HG03097 (cell line): ENCODE data around the gene GRID1.
"Not testable (repeated sequence)": the region's sequence is repeated elsewhere in the genome, so short reads cannot be mapped to it uniquely, and the experiment has no call there.

ENCODE experiments used
- ATAC-seq: cut with Tn5 transposase; IDR thresholded peaks from one replicate; pipeline ENCODE4 v1.9.1; 2021; ENCODE audit not compliant: unreplicated experiment, low FRiP score

The GRID1 gene

DNA sequence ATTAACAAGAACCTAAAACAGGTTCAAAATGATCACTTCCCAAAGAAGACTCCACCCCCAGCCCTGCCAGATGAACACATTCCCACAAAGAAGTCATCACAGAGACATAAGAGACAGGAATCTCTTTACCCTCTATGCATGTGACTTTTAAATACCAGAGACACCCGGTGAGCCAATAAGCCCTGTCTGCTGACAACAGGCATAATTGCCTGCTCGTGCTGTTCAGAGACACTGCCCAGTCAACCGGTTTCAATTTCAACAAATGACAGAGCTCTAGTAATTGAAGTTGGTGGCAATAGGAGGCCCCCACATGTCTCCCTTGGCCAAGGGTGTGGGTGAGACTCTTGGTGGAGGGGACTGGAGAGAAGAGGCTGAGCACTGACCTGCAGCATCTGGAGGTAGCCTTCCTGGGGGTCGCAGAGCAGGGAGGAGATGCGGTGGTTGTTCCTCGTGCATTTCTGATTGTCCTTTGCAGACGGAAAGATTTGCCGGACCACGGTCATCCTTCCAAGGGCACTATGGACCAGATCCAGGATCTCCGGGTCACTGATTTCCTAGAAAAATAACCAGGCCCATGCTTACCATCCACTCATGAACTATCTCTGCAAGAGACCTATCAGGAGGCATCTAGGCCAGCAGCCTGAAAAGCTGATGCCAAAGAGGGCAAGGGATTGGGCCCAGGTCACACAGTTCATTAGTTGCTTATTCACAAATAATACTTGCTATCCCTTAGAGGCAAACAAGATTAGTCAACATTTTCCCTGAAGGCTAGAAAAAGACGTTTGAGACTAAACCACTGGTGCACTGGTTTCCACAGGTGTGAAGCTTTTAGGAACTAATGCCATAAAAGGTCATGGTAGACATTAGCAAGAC, 497.7 kb downstream of the GRID1 start:
- ATAC-seq: no peak

DNA sequence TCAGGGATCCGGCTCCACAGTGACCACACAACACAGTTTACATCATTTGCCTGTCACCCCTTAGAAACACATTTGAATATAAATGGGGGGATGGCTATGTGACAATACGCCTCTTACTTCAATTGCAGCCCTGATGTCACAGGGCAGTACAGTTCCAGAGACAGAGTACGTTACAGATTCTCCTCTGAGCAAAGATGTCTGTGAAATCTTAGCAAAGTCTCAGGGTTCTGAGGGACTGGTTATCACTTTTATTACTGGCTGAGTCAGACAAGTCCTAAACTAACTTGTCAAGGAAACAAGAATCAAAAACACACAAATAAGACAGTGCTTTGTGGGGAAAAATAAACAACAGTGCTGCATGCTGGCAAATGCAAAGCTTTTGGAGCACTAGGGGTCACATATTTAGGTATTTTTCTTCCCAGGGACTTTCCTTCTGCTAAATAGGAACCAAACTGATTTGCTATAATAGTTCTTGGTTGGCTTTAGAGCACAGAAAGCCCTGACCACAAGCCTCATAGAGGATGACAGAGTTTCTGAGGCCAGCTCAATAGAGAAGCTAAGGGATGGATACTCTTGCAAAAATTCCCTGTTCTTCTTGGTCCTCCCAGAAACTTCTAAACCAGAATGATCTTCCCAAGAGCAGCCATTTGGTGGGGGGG, 501.6 kb downstream of the GRID1 start:
- ATAC-seq: no peak

DNA sequence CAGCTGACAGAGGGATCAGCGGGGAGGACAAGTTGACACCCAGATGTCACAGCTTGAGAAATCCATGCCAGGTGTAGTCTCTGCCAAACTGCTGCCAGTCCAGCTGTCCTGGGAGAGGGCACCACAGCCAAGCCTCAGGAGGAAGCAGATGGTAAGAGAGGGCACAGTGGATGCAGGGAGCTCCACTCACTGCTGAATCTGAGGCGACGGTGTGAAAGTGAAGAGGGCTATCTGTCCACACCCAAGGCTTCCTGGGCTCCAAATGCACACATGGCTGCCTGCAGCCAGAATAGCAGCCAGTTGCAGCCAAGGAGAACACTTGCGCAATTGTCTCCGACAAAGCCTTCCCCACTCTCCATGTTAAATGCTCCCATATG, 502.4 kb downstream of the GRID1 start:
- no peak for ATAC-seq

- ATAC-seq: no peak
Measured at GRCh38 chr10:85863301-85864172, 503.1 kb downstream of the GRID1 start.

GRCh38 chr10:85862771-85863170, 503.8 kb downstream of the GRID1 start:
- no peak for ATAC-seq

GRCh38 chr10:85861513-85862197, 504.9 kb downstream of the GRID1 start:
- ATAC-seq: no peak

DNA sequence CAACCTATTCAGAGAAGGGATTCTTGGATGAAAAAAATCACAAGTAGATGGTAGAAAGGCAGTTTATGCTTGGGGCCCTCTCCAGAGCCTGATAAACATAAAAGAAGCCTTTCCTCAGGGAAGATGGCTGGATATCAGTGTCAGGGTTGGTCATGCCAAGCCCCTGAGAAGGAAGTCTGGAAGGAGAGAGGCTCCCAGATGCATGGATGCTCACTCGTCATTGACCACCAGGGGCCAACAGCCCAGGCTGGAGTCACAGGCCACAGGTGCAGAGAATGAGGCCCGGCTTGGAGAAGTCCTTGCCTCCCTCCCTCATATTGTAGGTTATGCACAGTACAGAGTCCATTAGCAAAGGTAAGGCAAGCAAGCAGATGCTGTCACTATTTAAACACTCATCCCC, 506.7 kb downstream of the GRID1 start:
- no peak for ATAC-seq

- no peak for ATAC-seq
Measured at GRCh38 chr10:85858776-85859515, 507.6 kb downstream of the GRID1 start.

DNA sequence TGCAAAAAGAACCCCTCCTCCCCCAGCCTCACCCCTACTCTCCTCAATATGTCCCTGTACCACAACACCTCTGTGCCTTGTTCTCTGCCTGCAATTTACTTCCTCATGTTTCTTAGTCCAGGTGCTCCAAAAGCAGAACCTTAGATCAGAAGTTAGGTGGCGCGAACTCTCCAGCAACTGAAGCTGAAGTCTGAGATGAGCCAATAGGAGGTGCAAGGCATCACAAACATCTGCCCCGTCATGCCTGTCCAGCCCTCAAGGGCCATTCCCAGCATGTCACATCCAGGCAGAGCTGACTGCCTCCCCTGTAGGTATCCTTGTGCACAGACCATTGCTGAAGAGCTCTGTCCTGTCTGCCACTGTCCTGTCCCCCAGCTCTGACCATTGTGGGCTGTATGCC, 508.8 kb downstream of the GRID1 start:
- no peak for ATAC-seq

GRCh38 chr10:85857305-85857704, 509.3 kb downstream of the GRID1 start:
- no peak for ATAC-seq

DNA sequence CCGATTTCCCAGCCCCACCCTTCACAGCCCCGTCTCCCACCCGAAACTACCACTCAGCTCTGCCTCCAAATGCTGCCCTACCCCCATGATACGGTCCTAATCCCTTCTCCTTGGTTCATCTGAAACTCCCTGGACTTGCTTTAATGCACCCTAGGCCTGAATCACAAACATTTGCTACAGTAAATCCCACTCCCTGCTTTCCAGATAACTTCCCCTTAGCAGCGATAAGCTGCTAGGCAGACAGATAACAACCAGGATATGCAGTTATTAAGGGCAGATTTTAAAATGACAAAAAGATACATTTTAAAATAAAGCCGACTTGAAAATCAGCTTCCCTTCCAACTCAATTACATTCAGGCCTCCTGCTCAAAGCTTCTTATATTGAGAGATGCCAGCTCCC, 514.7 kb downstream of the GRID1 start:
- ATAC-seq: no peak

GRCh38 chr10:85851325-85851724, 515.3 kb downstream of the GRID1 start:
- ATAC-seq: no peak

DNA sequence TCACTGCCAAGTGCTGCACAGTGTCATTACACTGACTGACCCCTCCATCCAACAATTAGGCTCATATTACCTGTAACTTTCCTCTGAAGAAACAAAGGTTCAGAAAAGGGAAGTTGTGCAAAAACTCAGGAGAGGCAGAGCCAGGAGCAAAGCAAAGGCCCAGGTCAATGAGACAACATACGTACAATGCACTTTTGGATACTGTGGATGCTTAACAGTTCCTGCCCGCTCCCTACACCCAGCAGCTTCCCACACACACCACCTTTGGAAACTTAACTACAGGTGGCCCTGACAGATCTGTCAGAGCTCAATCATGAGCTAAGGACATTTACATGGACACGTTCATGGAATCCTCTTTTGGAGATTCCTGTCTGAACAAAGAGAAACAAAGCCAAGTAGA, 515.9 kb downstream of the GRID1 start:
- ATAC-seq: no peak

DNA sequence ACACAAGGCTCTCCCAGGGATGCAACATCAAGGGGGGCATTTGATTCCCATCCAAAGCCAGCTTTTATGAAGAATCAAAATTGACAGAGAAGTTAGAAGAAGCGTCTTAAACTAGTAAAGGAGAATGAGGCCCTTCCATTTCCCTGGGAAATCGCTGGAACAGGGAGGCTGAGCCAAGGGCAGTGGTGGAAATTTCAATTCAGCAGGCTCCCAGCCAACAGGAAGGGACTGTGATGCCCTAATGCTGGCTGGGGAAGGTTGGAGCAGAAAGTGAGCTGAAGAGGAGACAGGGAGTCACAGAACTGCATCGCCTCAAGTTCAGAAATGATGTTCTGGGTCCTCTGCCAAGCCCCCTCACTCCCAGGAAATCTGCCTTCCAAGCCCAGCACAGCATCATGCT, 517.3 kb downstream of the GRID1 start:
- ATAC-seq: no peak

- ATAC-seq: no peak
Measured at GRCh38 chr10:85848756-85849155, 517.8 kb downstream of the GRID1 start.

DNA sequence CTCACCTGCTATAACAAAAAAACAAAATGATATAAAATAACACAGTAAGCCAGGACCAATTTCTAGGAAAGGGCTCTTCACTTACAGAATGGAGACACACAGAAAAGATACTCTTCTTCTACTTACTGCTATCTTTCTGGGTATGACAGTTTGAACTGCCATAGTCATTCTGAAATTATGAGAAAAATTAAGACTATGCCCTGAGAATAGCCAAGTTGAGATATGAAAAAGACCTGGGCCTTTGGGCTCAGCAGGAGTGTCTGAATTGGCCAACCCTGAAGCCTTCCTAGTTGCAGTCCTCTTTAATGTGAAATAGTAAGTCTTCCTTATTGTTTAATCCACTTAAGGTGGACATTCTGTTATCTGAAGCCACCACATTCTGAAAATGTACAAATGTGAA, 519.5 kb downstream of the GRID1 start:
- no peak for ATAC-seq

- ATAC-seq: not testable (repeated sequence)
Measured at GRCh38 chr10:85838660-85839059, 527.9 kb downstream of the GRID1 start.

DNA sequence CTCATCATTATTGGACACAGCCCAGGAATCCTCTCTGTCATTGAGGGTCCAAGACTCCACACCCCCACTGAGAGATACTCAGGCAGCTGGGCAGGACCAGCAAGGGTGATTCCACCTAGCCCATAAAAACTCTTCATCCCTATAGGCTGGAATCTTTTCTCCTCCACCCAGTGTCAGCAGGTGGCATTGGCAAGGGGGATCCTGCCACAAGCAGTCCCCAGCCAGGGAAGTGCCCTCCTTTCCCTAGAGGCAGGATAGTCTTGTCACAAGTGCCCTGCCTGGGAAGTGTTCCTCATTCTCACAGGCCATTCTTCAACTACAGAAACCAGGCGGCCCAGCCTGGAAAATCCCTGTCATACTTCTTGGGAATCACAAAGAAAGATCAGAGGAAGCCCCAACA, 533.6 kb downstream of the GRID1 start:
- ATAC-seq: no peak

DNA sequence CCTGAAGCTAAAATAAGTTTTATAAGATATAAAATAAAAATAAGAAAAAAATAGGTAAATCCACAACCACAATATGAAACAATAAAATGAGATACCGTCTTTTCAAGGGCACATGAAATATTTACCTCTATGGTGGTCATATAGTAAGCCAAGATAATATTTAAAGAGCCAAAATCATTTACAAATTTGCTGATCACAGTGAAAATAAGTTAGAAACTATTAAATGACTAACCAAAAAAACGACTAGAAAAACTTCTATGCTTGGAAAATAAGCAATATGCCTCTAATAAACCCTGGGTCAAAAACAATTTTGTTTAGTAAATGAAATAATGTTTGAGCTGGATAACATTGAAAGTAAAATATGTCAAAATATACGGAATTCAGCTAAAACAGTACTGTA, 535.2 kb downstream of the GRID1 start:
- ATAC-seq: no peak

- ATAC-seq: no peak
Measured at GRCh38 chr10:85826377-85826776, 540.2 kb downstream of the GRID1 start.
